GM21367 (cell line): ENCODE data around the gene FCRL2.
"Not testable (repeated sequence)": the region's sequence is repeated elsewhere in the genome, so short reads cannot be mapped to it uniquely, and the experiment has no call there.

Experiments used
- ATAC-seq: cut with Tn5 transposase; IDR thresholded peaks from one replicate; pipeline ENCODE4 v1.9.1; 2021; ENCODE audit not compliant: unreplicated experiment

Gene FCRL2

DNA sequence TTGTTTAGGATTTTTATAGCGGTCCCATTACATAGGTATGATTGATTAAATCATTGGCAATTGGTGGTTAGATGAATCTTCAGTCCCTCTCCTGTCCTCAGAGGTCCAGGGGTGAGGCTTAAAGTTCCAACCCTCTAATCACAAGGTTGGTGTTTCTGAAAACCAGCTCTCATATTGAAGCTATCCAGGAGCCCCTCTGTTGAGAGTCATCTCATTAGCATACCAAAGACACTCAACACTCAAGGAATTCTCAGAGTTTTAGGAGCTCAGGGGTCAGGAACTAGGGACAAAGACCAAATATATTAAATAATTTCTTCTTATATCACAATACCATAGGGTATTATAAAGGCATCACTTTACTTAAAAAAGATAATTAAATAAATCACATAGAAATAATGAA is 23.3 kb downstream of the FCRL2 start:
- ATAC-seq, result no peak

GRCh38 chr1:157751283-157751682 is 25.6 kb downstream of the FCRL2 start:
- ATAC-seq, result no peak

DNA sequence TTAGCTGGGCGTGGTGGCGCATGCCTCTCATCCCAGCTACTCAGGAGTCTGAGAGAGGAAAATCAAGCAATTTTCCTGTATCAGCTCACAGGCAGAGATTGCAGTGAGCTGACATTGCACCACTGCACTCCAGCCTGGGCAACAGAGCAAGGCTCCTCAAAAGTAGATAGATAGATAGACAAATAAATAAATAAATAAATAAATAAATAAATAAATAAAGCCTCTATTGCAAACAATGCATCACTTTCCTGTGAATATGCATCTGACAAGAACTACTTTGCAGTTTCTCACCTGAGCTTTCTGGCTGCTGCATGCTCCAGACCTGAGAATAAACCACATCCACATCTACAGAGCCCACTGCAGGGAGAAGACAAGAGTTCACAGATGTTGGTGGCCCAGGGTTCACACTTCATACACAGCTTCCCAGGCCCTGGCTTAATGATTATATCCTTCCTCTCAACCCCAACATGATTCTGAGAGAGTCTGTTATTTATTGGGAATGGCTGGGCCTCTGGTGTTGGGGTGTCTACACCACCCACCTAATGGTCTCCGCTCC is 28.6 kb downstream of the FCRL2 start:
- ATAC-seq, result no peak

GRCh38 chr1:157739229-157739901 is 37.6 kb downstream of the FCRL2 start:
- no peak for ATAC-seq

DNA sequence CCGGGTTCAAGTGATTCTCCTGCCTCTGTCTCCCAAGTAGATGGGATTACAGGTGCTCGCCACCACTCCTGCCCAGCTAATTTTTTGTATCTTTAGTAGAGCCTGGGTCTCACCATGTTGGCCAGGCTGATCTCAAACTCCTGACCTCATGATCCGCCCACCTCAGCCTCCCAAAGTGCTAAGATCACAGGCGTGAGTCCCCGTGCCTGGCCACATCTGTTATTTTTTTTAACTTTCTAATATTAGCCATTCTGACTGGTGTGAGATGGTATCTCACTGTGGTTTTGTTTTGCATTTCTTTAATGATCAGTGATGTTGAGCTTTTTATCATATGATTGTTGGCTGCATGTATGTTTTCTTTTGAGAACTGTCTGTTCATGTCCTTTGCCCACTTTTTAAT is 40.9 kb downstream of the FCRL2 start:
- ATAC-seq, result not testable (repeated sequence)

DNA sequence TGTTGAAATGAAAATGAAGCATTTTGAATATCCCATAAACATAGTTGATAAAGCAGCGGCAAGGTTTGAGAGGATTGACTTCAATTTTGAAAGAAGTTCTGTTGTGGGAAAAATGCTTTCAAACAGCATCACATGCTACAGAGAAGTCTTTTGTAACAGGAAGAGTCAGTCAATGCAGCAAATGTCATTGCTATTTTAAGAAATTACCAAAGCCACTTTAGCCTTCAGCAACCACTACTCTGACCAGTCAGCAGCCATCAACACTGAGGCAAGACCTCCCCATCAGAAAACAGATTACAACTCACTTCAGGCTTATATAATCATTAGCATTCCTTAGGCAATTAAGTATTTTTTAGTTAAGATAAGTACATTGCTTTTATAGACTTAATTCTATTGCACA is 42.6 kb downstream of the FCRL2 start:
- ATAC-seq, result no peak

- ATAC-seq, result no peak
Observed at GRCh38 chr1:157732755-157733154, 44.2 kb downstream of the FCRL2 start.

DNA sequence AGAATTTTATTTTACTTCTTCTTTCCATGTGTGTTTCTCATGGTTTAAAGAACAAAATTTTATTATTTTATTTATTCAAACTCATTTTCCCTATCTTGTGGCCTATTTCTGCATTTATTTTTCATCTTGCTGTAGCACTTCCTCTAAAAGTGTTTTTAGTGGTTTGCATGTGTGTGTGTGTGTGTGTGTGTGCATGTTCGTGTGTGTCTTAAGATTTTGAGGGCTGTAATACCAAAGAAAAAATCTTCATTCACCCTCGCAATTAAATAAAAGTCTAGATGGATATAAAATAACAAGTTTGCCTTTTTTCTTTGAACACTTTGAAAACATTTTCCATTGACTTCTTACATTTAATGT is 51.7 kb downstream of the FCRL2 start:
- ATAC-seq, result no peak

GRCh38 chr1:157724537-157725220 is 52.3 kb downstream of the FCRL2 start:
- no peak for ATAC-seq

- ATAC-seq, result no peak
Observed at GRCh38 chr1:157723157-157723556, 53.8 kb downstream of the FCRL2 start.

DNA sequence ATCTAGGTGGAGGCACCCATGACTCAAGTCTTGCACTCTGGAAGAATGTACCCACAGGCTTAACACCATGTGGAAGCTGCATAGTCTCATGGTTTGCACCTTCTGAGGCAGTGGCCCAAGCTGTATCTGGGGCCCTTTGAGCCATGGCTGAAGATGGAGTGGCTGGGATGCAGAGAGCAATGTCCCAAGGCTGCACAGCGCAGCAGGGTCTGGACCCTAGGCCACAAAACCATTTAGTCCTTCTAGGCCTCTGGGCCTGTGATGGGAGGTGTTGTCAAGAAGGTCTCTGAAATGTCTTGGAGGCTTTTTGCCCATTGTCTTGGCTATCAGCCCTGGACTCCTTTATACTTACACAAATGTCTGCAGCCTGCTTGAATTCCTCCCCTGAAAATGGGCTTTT is 54.9 kb downstream of the FCRL2 start:
- no peak for ATAC-seq

DNA sequence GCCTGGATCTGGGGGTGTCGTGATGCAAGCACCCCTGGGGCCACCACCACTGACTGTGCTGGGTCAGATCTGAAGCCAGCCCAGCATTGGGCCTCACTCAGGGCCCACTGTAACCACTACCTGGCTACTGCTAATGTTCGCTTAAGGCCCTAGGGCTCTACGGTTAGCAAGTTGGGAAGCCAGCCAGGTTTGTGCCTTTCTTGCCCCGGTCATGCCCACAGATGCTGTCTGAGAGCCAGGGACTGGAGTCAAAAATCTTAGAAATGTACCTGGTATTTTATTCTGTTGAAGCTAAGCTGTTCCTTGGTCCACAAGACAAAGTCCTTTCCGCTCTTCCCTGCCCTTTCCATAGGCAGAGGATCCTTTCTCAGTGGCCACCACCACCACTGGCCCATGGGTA is 61.2 kb downstream of the FCRL2 start:
- no peak for ATAC-seq

- no peak for ATAC-seq
Observed at GRCh38 chr1:157711802-157712201, 65.1 kb downstream of the FCRL2 start.

DNA sequence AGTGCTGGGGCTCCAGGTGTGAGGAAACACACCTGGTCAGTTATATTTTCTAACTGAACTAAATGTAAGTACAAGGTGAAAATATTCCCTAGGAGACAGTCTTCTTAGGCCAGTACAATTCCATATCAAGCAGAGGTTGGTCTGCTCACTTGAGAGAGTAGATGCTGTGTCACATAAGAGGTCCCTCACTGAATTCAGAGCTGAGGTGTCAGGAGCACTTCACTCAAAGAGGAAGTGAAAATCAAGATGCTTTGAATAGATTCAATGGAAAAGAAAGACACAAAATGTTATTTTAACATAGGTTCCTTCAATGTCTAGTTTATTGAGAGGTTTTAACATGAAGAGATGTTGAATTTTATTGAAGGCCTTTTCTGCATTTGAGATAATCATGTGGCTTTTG is 72.1 kb downstream of the FCRL2 start:
- ATAC-seq, result no peak

DNA sequence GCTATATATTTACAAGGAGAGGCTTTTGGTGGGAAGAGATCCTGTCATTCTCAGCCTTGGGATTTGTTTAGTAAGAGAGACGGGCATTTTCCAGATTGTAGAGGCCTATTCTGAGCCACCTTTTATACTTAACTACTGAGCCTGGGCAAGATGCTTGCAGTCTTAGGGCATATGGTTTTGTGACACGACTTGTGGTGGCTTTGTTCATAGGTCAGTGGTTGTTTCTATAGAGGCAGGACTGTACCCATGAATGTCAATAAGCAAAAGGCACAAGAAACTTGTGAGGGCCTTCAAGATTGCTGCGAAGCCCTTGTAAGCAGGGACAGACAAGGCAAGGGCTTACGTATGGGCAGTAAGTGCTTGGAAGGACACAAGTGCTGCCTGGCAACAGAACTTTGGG is 73.0 kb downstream of the FCRL2 start:
- no peak for ATAC-seq

DNA sequence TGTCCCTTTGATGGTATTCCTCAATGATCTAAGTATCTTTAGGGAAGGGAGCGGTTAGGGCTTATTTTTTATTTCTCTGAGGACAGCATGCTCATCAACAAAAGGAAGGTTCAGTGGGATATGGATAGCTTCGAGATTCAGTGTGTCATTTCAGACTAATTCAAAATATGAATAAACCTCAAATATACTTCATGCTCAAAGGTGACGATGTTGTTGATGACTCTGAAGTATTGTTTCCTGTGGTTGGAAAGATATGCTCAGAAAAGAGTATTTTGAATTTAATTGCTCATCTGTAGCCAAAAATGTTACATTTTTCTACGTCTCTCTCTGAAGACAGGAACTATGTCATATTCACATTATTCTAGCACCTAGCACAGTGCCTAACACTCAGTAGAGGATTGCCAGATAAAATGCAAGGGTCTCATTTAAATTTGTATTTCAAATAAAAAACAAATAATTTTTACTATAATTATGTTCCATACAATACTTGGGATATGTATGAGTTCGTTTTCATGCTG is 74.6 kb downstream of the FCRL2 start:
- ATAC-seq, result no peak

DNA sequence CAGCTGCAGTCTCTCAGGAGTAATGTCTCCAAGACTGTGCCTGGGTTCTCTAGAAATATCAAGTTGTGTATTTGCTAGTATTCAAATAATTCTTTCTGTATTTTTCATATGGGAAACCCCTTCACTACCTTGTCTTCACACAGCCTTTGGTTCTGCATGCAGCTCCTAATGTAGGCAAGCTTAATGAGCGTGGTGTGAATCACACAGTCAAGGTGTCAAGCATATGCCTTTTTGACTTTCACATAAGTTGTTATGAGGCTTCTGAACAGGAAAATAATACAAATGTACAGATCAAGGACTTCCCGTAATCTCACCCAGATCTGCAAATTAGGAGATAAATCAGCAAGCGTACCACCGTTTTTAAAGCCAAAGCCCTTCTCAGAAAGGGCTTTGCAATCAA is 76.2 kb downstream of the FCRL2 start, which contains the start of gene FCRL3:
Gene FCRL3 (minus strand): TSS at position 38 of the 400 bp plus-strand sequence. CDS start 280 bp downstream, outside the sequence.
- no peak for ATAC-seq

GRCh38 chr1:157700305-157700704 is 76.6 kb downstream of the FCRL2 start:
- no peak for ATAC-seq

- no peak for ATAC-seq
Observed at GRCh38 chr1:157697781-157698569, 79.0 kb downstream of the FCRL2 start.

GRCh38 chr1:157696966-157697628 is 79.8 kb downstream of the FCRL2 start:
- ATAC-seq, result no peak
